HT1080 (cell line): ENCODE data around the gene SLC37A4. TPM values are rescaled to one million over a fixed set of nuclear protein-coding genes. Genes with fewer than 3 reads are reported as not detected.
A peak's percentile ranks its signal among the peaks of the same experiment; 100 is the strongest.
"Not testable (repeated sequence)": the region's sequence is repeated elsewhere in the genome, so short reads cannot be mapped to it uniquely, and the experiment has no call there.

Experiments used
- DNase-seq: peaks from one replicate; pipeline ENCODE4 v3.0.0-alpha.2; 2015; ENCODE audit warnings: low read depth
- total RNA-seq: library from RNA; depleted of rRNA; stranded (reverse); fragments of >200 nt; shearing (Covaris generic); gene quantifications from 2 replicates; pipeline ENCODE4 v1.2.3, GENCODE V29; 2014

SLC37A4 gene
- total RNA-seq, 1 experiment from 2014 or later: 32.1 TPM

- DNase-seq: no peak
Observed at GRCh38 chr11:119042927-119043326, 12.2 kb upstream of the SLC37A4 start.

- peak; percentile 18 for DNase-seq
Observed at GRCh38 chr11:119041821-119042514, 11.3 kb upstream of the SLC37A4 start.

- not testable (repeated sequence) for DNase-seq
Observed at GRCh38 chr11:119039471-119039870, 8.8 kb upstream of the SLC37A4 start.

GRCh38 chr11:119038884-119039283 lies 8.2 kb upstream of the SLC37A4 start:
- DNase-seq: no peak

GRCh38 chr11:119034813-119035212 lies 4.1 kb upstream of the SLC37A4 start:
- no peak for DNase-seq

- DNase-seq: not testable (repeated sequence)
Observed at GRCh38 chr11:119033421-119033820, 2.7 kb upstream of the SLC37A4 start.

GRCh38 chr11:119031912-119032280 lies 1.2 kb upstream of the SLC37A4 start:
- DNase-seq: no peak

GRCh38 chr11:119030029-119030328 lies 698 bp downstream of the SLC37A4 start:
- DNase-seq: no peak

- no peak for DNase-seq
Observed at GRCh38 chr11:119029340-119030028, 1.2 kb downstream of the SLC37A4 start.

GRCh38 chr11:119029069-119029339 lies 1.7 kb downstream of the SLC37A4 start:
- DNase-seq: no peak

- DNase-seq: no peak
Observed at GRCh38 chr11:119028346-119029068, 2.2 kb downstream of the SLC37A4 start.

- DNase-seq: no peak
Observed at GRCh38 chr11:119027561-119028345, 2.9 kb downstream of the SLC37A4 start.

GRCh38 chr11:119026970-119027369 lies 3.7 kb downstream of the SLC37A4 start:
- DNase-seq: no peak

- DNase-seq: no peak
Observed at GRCh38 chr11:119025978-119026766, 4.5 kb downstream of the SLC37A4 start.

GRCh38 chr11:119025541-119025940 lies 5.1 kb downstream of the SLC37A4 start:
- no peak for DNase-seq

GRCh38 chr11:119025099-119025473 lies 5.6 kb downstream of the SLC37A4 start:
- no peak for DNase-seq

GRCh38 chr11:119024430-119025098 lies 6.1 kb downstream of the SLC37A4 start:
- DNase-seq: no peak

- DNase-seq: no peak
Observed at GRCh38 chr11:119023741-119024140, 6.9 kb downstream of the SLC37A4 start.

- no peak for DNase-seq
Observed at GRCh38 chr11:119021631-119022030, 9.0 kb downstream of the SLC37A4 start.

GRCh38 chr11:119019996-119020395 lies 10.7 kb downstream of the SLC37A4 start:
- no peak for DNase-seq
